HuH-7.5 (cell line): Measurements from ENCODE around the gene LCE1A.

ENCODE experiments used
- DNase-seq: peaks from one replicate; pipeline ENCODE4 v3.0.0; 2011; ENCODE audit warnings: low spot score

LCE1A gene

DNA sequence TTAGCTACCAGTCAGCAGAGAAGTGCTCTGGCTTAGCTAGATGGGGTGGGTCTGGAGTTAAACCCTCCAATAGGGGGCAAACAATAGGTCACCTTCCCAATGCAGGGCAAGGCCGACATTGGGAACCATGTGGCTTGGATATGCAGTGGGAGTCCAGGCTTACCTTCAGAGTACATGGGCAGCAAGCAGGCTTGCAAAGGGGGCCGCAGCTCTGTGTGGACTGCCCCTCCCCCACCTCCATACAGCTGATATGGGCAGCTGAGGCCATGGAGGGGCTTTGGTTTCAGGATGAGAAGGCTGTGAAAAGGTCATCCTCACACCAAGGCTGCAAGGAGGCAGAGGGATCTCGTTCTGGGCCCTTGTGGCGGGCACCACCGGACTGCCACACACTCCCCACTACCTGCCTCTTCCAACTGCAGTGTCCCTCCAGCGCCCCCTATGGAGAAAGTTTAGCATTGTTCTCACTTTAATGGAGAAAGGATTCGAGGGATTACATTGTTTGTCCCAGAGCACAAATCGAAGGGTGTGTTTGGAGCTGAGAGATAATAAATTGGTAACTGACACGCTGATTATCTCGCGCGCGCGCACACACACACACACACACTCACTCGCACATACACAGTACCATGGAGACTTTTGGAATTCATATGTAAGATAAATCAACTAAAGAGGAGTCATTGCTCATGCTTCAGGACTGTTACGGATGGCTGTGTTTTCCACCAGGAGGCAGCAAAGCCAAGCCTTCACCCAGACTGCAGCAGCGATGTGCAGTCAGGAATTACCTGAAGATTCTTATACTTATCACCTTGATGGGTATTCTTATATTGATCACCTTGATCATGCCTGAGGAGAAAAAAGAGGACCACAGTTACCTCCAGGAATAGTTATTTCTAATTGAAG is 43.8 kb downstream of the LCE1A start:
- peak; percentile 16 for DNase-seq

DNA sequence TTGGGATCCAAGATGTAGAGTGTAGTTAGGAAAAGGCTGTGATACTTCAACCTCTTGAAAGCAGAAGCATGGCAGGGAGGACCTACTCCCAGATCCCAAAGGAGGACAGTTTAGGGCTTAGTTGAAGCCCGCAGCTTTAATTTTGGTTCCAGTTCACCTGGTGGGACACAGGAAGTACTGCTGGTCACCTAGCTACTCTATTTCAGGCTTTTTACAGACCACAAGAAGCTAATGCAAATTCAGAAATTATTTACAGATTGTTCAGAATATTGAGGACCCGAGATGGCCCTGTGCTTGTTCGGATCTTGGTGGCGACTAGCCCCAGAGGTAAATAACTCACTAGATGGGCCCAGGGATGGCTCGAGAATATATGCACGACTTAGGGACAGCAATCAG is 44.5 kb downstream of the LCE1A start:
- no peak for DNase-seq

DNA sequence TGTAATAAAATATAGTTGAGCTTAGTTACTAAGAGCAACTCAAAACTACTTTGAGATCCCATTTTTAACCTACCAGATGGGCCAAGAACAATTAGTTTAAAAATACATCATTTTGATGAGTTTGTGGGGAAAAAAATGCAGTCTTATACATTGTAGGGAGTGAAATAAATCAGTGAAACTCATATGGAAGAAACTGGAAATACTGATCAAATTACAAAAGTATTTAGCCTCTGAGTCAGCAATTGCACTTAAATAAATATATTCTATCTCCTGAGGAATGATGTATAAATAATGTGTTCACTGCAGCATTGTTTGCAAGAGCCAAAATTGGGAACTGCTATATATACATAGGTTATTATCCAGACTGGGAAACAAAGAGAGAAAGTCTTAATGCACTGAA is 46.2 kb downstream of the LCE1A start:
- DNase-seq: no peak

DNA sequence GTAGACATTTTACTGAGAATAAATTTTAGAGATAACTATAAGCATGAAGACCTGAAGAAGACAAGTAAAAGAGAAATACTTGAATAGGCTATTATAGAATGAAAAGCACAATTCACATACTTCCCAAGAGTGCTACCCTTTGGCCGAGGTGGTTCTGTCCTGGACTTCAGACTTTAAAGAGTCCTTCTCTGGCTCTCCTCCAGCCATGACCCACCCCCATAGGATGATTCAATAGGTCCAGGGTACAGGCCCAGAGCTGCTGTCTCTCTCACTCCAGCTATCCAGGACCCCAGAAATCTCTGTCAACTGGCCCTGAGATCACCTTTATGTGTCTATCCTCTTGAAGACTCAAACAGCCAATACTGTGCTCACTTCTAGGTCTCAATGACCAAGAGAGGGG is 49.6 kb downstream of the LCE1A start:
- no peak for DNase-seq
